GM21447 (cell line): ENCODE measurements around the gene SLC35G1.

ENCODE experiments used
- ATAC-seq: cut with Tn5 transposase; IDR thresholded peaks from one replicate; pipeline ENCODE4 v1.9.1; 2021; ENCODE audit not compliant: unreplicated experiment

The SLC35G1 gene, protein sequence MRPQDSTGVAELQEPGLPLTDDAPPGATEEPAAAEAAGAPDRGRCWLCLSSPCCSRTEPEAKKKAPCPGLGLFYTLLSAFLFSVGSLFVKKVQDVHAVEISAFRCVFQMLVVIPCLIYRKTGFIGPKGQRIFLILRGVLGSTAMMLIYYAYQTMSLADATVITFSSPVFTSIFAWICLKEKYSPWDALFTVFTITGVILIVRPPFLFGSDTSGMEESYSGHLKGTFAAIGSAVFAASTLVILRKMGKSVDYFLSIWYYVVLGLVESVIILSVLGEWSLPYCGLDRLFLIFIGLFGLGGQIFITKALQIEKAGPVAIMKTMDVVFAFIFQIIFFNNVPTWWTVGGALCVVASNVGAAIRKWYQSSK

DNA sequence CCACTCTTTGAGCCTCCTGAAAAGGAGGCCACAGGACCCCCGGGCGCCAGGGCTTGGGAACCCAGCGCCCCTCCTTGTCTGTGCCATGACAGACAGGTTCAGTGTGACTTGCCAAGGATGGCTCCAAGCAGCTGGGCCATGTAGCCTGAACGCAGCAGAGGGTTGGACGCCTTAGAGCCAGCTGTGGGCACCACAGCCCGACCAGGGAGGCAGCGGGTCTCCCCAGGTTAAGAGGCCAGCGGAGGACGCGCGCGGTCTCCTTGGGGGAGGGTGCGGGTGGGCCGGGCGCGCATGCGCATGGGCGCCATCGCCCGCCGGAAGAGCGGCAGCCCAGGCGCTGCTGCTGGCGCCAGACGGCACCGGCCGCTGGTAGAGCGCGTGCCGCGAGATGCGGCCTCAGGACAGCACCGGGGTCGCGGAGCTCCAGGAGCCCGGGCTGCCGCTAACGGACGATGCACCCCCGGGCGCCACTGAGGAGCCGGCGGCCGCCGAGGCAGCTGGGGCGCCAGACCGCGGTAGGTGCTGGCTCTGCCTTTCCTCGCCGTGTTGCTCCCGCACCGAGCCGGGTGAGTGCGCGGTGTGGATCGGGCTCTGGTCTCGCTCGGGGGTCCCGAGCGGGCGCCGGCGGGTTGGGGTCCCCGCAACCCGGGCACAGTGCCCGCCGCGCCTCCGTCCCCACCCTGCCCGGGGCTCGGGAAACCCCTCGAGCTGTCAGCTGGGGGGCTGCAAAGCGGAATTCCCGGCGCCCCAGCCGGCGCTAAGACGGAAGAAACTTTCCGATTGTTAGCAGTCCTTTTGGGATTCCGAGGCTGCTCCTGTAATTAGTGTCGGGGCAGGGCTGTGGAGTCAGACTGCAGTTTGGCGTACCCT is at the start of gene SLC35G1:
SLC35G1 (plus strand) TSS at position 333 of the 870 bp plus-strand sequence; CDS start at position 389, 56 bp downstream.
- ATAC-seq: peak; percentile 87

- no peak for ATAC-seq
Observed at GRCh38 chr10:93844979-93845626, 48.7 kb upstream of the SLC35G1 start.

DNA sequence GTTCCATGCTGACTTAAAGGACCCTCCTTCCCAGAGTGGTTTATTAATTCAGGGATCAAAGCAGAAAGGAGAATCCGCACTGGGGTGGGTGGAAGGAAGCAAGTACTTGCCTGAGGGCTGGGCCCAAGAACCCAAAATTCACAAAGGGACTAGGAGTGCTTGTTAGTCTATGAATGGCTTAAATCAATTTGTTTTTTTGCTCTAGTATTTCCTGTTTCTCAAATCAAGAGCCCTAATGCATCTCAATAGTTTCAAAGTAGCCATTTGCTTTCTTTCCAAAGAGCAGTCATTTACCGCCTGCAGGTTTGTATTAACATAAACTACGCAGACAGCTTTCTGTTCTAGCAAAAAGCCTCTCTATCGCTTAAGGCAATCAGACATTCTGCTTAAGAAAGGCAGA is 44.2 kb upstream of the SLC35G1 start:
- no peak for ATAC-seq

- no peak for ATAC-seq
Observed at GRCh38 chr10:93850031-93851015, 43.5 kb upstream of the SLC35G1 start.

DNA sequence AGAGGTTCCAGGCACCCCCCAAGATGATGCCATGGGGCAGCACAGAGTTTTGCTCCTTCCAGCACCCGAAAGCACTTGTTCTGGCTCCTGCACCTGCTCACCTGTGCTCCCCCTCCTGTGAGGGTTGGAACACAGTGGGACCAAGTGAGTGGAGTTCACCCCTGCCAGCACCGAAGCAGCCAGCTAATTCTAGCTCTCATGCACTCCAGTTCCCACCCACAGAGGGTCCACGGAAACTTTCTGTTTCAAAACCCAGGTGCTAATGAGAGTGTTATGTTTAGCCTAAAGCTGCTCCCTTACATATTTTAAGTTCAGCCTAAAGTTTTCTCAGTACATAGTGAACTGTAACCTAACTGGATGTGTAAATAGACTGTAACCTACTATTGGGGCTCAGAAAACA is 42.6 kb upstream of the SLC35G1 start:
- no peak for ATAC-seq

DNA sequence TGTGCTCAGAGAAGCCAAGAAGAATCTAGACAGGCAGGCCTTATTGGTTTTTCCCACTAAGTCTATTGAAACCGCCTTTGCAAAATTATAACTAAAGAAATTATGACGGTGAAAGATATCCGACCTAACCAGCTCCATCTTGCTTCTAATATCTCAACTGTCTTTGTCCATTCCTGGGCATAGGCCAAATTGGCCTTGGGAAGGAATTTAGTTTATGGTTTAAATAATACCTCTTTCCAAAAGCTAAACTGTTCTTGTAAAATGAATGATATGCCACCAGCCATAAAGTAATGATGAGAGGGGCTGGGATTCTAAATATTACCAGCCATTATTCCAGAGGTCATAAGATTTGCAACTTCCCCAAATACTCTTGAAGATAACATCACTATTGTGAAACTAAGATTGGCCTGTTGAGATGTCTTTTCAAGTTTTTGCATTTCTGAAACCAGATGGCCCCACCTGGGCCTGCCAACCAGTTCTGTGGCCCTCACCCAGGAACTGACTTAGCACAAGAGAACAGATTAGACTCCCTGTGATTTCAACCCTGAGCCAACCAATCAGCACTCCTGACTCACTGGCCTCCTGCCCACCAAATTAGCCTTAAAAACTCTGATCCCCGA is 41.2 kb upstream of the SLC35G1 start:
- no peak for ATAC-seq

- no peak for ATAC-seq
Observed at GRCh38 chr10:93854975-93855374, 38.8 kb upstream of the SLC35G1 start.

- ATAC-seq: no peak
Observed at GRCh38 chr10:93856349-93857145, 37.2 kb upstream of the SLC35G1 start.

GRCh38 chr10:93859049-93859655 is 34.6 kb upstream of the SLC35G1 start:
- no peak for ATAC-seq

- no peak for ATAC-seq
Observed at GRCh38 chr10:93861825-93862224, 32.0 kb upstream of the SLC35G1 start.

DNA sequence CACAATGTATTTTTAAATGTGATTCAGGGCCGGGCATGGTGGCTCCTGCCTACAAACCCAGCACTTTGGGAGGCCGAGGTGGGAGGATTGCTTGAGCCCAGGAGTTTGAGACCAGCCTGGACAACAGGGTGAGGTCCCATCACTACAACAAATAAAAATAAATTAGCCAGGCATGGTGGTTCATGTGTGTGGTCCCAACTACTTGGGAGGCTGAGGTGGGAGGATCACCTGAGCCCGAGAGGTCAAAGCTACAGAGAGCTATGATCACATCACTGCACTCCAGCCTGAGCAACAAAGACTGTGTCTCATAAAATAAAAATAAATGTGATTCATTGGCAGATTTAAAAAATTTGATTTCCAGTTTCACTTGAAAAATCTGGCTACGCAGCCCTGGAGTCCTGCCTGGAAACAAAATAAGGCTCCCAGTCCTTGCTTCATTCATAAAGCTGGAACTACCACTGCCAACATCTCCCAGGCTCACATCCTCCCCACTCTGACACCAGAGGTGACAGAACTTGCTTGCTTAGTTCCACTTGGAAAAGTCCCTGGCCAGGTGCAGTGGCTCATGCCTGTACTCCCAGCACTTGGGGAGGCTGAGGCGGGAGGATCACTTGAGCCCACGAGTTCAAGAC is 27.9 kb upstream of the SLC35G1 start:
- ATAC-seq: no peak

DNA sequence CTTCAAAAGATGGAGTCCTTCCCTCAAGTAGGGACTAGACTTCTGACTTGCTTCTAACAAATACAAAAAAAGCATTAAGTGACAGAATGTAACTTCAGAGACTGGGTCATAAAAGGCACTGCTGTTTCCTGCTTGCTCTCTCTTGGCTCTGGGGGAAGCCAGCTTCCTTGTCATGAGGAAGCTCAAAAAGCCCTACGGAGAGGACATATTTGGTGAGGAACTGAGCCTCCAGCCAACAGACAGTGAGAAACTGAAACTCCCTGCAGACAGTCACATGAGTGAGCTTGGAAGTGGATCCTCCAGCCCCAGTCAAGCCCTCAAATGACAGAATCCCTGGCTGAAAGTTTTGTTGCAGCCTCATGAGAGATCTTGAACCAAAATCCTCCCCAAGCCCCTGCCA is 26.3 kb upstream of the SLC35G1 start:
- ATAC-seq: no peak

DNA sequence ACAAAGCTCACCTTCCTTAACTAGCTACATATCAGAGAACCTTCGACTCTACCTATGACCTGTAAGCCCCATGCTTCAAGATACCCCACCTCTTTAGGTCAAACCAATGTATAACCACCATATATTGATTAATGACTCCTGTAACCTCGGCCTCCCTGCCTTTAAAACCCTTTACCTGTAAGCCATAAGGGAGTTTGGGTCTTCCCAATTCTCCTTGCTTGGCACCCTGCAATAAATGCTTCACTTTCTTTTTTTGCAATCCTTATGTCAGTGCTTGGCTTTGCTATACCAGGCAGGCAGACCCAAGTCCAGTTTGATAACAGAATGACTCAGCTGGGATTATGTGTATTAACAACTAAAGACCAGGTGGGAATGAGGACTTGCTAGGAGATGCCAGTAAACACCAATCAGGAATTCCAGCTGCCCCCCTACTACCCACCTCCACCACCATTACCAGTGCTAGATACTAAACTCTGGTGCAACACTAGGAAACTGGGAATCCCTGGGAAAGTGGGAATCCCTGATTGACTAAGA is 22.0 kb upstream of the SLC35G1 start:
- no peak for ATAC-seq

DNA sequence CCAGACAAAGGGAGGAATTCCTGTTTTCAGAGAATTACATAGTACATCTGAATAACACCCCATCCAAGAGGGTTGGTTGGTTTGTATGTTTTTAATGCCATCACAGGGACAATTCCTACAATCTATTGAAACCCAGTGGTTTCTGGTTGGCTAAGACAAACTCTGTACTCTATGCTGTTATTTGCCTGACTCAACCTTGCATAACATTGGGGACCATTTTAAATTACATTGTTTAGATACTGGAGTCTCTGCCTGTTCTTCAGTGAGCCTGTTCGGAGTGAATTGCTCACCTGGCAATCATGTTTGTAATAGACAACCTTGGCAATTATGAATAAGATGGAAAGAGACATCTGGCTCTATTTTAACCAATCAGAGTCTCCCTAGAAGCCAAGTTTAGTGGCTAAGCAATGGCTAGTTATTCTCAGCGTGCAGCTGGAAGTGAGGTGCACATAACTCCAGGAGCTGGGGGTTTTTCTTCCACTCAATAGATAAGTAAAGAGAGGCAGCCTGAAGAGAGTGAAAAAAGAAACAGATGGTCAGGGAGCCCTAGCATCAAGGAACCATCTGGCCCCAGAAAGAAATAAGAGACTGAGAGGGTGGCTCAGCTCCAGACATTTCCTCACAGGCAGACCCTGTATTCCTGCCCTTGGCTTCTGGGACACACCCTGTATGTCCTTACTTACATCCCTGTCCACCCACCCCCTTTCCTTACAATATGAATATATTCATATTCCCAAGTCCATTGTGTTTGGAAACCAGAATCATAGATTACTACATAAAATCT is 21.2 kb upstream of the SLC35G1 start:
- ATAC-seq: no peak

GRCh38 chr10:93873420-93874115 is 20.2 kb upstream of the SLC35G1 start:
- no peak for ATAC-seq

DNA sequence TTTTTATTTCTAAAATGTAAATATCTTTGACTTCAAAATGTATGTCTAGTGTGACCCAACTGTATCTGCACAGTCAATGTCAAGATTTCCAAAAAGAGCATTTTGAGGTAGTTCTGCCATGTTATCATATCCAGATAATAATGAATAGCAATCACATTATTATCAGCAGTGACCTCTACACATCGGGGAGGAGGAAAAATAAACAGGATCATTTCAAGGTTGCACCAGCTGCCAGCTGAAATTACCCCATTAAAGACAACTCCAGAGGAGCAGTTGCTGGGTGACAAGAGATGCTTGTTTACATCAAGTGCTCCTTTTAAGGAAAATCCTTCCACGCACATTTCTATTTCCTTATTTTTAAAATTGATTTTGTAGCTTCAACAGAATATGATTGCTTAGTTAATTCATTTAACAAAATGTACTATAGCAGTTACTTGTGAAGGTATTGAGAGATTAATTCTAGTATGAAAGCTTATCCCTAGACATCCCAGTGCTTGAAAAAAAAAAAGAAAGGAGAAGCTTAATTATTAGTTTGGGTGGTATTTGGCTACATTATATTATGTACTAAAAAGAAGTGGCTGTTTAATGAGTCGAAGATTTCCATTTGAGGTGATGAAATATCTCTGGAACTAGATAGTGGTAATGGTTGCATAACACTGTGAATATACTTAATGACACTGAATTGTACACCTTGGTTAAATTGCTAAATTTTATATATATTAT is 19.3 kb upstream of the SLC35G1 start:
- ATAC-seq: no peak
